ENCODE measurements around the gene CEP192.

The CEP192 gene

DNA sequence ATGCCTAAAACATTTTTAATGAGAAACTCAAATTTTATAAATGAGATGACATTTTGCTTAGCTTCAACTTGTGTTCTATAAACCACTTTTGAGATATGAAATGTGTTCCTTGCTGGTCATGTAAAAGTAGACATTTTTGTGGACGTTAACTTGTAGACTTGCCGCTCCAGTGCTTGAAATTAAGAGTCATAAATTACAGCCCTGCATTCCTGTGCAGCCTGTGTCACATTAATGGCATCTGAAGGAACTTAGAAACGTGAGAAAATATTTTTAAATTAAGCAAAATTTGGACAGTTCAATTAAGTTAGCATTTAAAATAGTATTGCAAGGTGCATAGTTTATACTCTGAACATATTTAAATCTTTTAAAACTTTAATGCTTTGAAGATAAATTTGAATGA is 129.1 kb downstream of the CEP192 start:
- Histone ChIP-seq H3K4me2 (ENCODE audit: low read length) (no peak overlapping the region), H3K4me3 (ENCODE audit: low read length) (no peak overlapping the region), H3K9me3 (ENCODE audit: control insufficient read depth, insufficient read depth, low read length) (no peaks in the 10 kb centered on the region), H3K36me3 (ENCODE audit: control insufficient read depth, low read length) (peaks cover 55% of the 10 kb centered on the region), H3K4me1 (ENCODE audit: control insufficient read depth, low read length) (no peaks in the 10 kb centered on the region), H4K20me1 (ENCODE audit: control insufficient read depth, insufficient read depth, low read depth, low read length) (no peaks in the 10 kb centered on the region), H3K27ac (ENCODE audit: low read depth, low read length) (no peak overlapping the region), H3K9me2 (replicated peaks; ENCODE audit: control insufficient read depth, low read length) (no peaks in the 10 kb centered on the region), H3K79me2 (ENCODE audit: control insufficient read depth, low read length) (no peaks in the 10 kb centered on the region), H3F3A (ENCODE audit: control insufficient read depth, insufficient read depth) (no peaks in the 10 kb centered on the region), H3K27me3 (ENCODE audit: control insufficient read depth, low read length) (no peaks in the 10 kb centered on the region)
- TF ChIP-seq CTCF (IDR thresholded peaks at IDR 0.05; ENCODE audit: low read depth, low read length, poor library complexity, severe bottlenecking) (no peak), EZH2phosphoT487 (IDR thresholded peaks at IDR 0.05; ENCODE audit: borderline replicate concordance, low read length) (no peak)

- Histone ChIP-seq H3K4me1 (ENCODE audit: control insufficient read depth, low read length) (no peaks in the 10 kb centered on the region), H3K79me2 (ENCODE audit: control insufficient read depth, low read length) (no peaks in the 10 kb centered on the region), H3K9me2 (replicated peaks; ENCODE audit: control insufficient read depth, low read length) (no peaks in the 10 kb centered on the region), H3K4me3 (ENCODE audit: low read length) (no peak overlapping the region), H3K36me3 (ENCODE audit: control insufficient read depth, low read length) (peaks cover 50% of the 10 kb centered on the region), H4K20me1 (ENCODE audit: control insufficient read depth, insufficient read depth, low read depth, low read length) (no peaks in the 10 kb centered on the region), H3K4me2 (ENCODE audit: low read length) (no peak overlapping the region), H3K27ac (ENCODE audit: low read depth, low read length) (no peak overlapping the region), H3K9me3 (ENCODE audit: control insufficient read depth, insufficient read depth, low read length) (no peaks in the 10 kb centered on the region), H3K27me3 (ENCODE audit: control insufficient read depth, low read length) (no peaks in the 10 kb centered on the region), H3F3A (ENCODE audit: control insufficient read depth, insufficient read depth) (no peaks in the 10 kb centered on the region)
- TF ChIP-seq CTCF (IDR thresholded peaks at IDR 0.05; ENCODE audit: low read depth, low read length, poor library complexity, severe bottlenecking) (no peak), EZH2phosphoT487 (IDR thresholded peaks at IDR 0.05; ENCODE audit: borderline replicate concordance, low read length) (no peak)
Observed at GRCh38 chr18:13120983-13121441, 129.8 kb downstream of the CEP192 start.

DNA sequence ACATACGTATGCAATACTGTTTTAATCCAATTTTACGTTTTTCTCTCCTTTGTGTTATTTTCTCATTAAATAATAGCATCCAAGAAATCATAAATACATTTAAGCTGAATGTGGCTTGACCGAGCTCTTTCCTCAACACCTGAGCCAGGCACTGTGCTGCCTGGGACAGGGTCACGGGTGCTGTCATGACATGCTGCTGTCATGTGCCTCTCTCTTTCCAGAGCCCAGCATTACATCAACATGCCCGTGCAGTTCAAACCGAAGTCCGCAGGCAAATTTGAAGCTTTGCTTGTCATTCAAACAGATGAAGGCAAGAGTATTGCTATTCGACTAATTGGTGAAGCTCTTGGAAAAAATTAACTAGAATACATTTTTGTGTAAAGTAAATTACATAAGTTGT is 133.2 kb downstream of the CEP192 start:
- TF ChIP-seq CTCF (IDR thresholded peaks at IDR 0.05; ENCODE audit: low read depth, low read length, poor library complexity, severe bottlenecking): no peak
- TF ChIP-seq EZH2phosphoT487 (IDR thresholded peaks at IDR 0.05; ENCODE audit: borderline replicate concordance, low read length): no peak
- Histone ChIP-seq H4K20me1 (ENCODE audit: control insufficient read depth, insufficient read depth, low read depth, low read length) (no peaks in the 10 kb centered on the region), H3K36me3 (ENCODE audit: control insufficient read depth, low read length) (peaks cover 27% of the 10 kb centered on the region), H3K27me3 (ENCODE audit: control insufficient read depth, low read length) (no peaks in the 10 kb centered on the region), H3K4me2 (ENCODE audit: low read length) (no peak overlapping the region), H3K4me3 (ENCODE audit: low read length) (no peak overlapping the region), H3K79me2 (ENCODE audit: control insufficient read depth, low read length) (no peaks in the 10 kb centered on the region), H3K27ac (ENCODE audit: low read depth, low read length) (no peak overlapping the region), H3K4me1 (ENCODE audit: control insufficient read depth, low read length) (no peaks in the 10 kb centered on the region), H3K9me2 (replicated peaks; ENCODE audit: control insufficient read depth, low read length) (no peaks in the 10 kb centered on the region), H3K9me3 (ENCODE audit: control insufficient read depth, insufficient read depth, low read length) (no peaks in the 10 kb centered on the region), H3F3A (ENCODE audit: control insufficient read depth, insufficient read depth) (peaks cover 3% of the 10 kb centered on the region; the same call in 1 of the 2 replicates)
